ENCODE measurements around the gene HDGFL1.

HDGFL1 gene

GRCh38 chr6:22583927-22584326, 14.6 kb downstream of the HDGFL1 start:
- H3K4me2 ChIP-seq (ENCODE audit: low read length), result no peak overlapping the region
- TF ChIP-seq CTCF (IDR thresholded peaks at IDR 0.05; ENCODE audit: low read depth, low read length), result no peak
- TF ChIP-seq EZH2phosphoT487 (IDR thresholded peaks at IDR 0.05; ENCODE audit: low read depth), result no peak
- no peaks in the 10 kb centered on the region for H3K79me2 ChIP-seq (ENCODE audit: low read length)
- H4K20me1 ChIP-seq (ENCODE audit: insufficient read depth, low read length), result no peaks in the 10 kb centered on the region
- H3K4me3 ChIP-seq (ENCODE audit: low read length), result no peak overlapping the region
- no peaks in the 10 kb centered on the region for H3K27me3 ChIP-seq (ENCODE audit: low read depth, low read length)
- H3K9me3 ChIP-seq (ENCODE audit: insufficient read depth, low read length), result no peaks in the 10 kb centered on the region
- no peak overlapping the region for H3K9ac ChIP-seq (ENCODE audit: low read length)
- no peak overlapping the region for H2AFZ ChIP-seq (ENCODE audit: low read depth, low read length)
- no peaks in the 10 kb centered on the region for H3K4me1 ChIP-seq (ENCODE audit: low read length)
- H3K27ac ChIP-seq (ENCODE audit: low read length), result no peak overlapping the region
- no peaks in the 10 kb centered on the region for H3K36me3 ChIP-seq (replicated peaks; ENCODE audit: low read depth, low read length)

GRCh38 chr6:22589118-22589517, 19.8 kb downstream of the HDGFL1 start:
- Histone ChIP-seq H3K36me3 (replicated peaks; ENCODE audit: low read depth, low read length) (no peaks in the 10 kb centered on the region), H4K20me1 (ENCODE audit: insufficient read depth, low read length) (no peaks in the 10 kb centered on the region), H3K27me3 (ENCODE audit: low read depth, low read length) (no peaks in the 10 kb centered on the region), H3K9me3 (ENCODE audit: insufficient read depth, low read length) (no peaks in the 10 kb centered on the region), H3K27ac (ENCODE audit: low read length) (no peak overlapping the region), H3K4me2 (ENCODE audit: low read length) (no peak overlapping the region), H3K9ac (ENCODE audit: low read length) (no peak overlapping the region), H2AFZ (ENCODE audit: low read depth, low read length) (no peak overlapping the region), H3K4me1 (ENCODE audit: low read length) (no peaks in the 10 kb centered on the region), H3K79me2 (ENCODE audit: low read length) (no peaks in the 10 kb centered on the region), H3K4me3 (ENCODE audit: low read length) (no peak overlapping the region)
- TF ChIP-seq CTCF (IDR thresholded peaks at IDR 0.05; ENCODE audit: low read depth, low read length) (no peak), EZH2phosphoT487 (IDR thresholded peaks at IDR 0.05; ENCODE audit: low read depth) (no peak)

GRCh38 chr6:22590423-22590822, 21.1 kb downstream of the HDGFL1 start:
- H3K4me1 ChIP-seq (ENCODE audit: low read length), result no peaks in the 10 kb centered on the region
- no peak overlapping the region for H3K27ac ChIP-seq (ENCODE audit: low read length)
- TF ChIP-seq EZH2phosphoT487 (IDR thresholded peaks at IDR 0.05; ENCODE audit: low read depth) (no peak), CTCF (IDR thresholded peaks at IDR 0.05; ENCODE audit: low read depth, low read length) (no peak)
- H2AFZ ChIP-seq (ENCODE audit: low read depth, low read length), result no peak overlapping the region
- no peak overlapping the region for H3K9ac ChIP-seq (ENCODE audit: low read length)
- H3K9me3 ChIP-seq (ENCODE audit: insufficient read depth, low read length), result no peaks in the 10 kb centered on the region
- no peaks in the 10 kb centered on the region for H3K27me3 ChIP-seq (ENCODE audit: low read depth, low read length)
- H3K4me3 ChIP-seq (ENCODE audit: low read length), result no peak overlapping the region
- no peaks in the 10 kb centered on the region for H4K20me1 ChIP-seq (ENCODE audit: insufficient read depth, low read length)
- H3K79me2 ChIP-seq (ENCODE audit: low read length), result no peaks in the 10 kb centered on the region
- H3K4me2 ChIP-seq (ENCODE audit: low read length), result no peak overlapping the region
- H3K36me3 ChIP-seq (replicated peaks; ENCODE audit: low read depth, low read length), result no peaks in the 10 kb centered on the region

- Histone ChIP-seq H3K9ac (ENCODE audit: low read length) (no peak overlapping the region), H3K27ac (ENCODE audit: low read length) (no peak overlapping the region), H3K9me3 (ENCODE audit: insufficient read depth, low read length) (no peaks in the 10 kb centered on the region), H3K27me3 (ENCODE audit: low read depth, low read length) (no peaks in the 10 kb centered on the region), H4K20me1 (ENCODE audit: insufficient read depth, low read length) (no peaks in the 10 kb centered on the region), H2AFZ (ENCODE audit: low read depth, low read length) (no peak overlapping the region), H3K4me1 (ENCODE audit: low read length) (no peaks in the 10 kb centered on the region), H3K4me2 (ENCODE audit: low read length) (no peak overlapping the region), H3K4me3 (ENCODE audit: low read length) (no peak overlapping the region), H3K36me3 (replicated peaks; ENCODE audit: low read depth, low read length) (no peaks in the 10 kb centered on the region), H3K79me2 (ENCODE audit: low read length) (no peaks in the 10 kb centered on the region)
- no peak for TF ChIP-seq CTCF (IDR thresholded peaks at IDR 0.05; ENCODE audit: low read depth, low read length)
- TF ChIP-seq EZH2phosphoT487 (IDR thresholded peaks at IDR 0.05; ENCODE audit: low read depth), result no peak
These were observed 24.5 kb downstream of the HDGFL1 start for GRCh38 chr6:22593895-22594294.

Measured in OCI-LY3 (cell line).